Loucy (cell line): ENCODE measurements around the gene CCL28.

Source experiments
- H2AFZ ChIP-seq: fragments of 200-600 bp; sonication (generic); 2 replicates; pipeline ENCODE4 v1.6.0; 2016; ENCODE audit warnings: antibody characterized with exemption, mild to moderate bottlenecking, low read length, moderate library complexity
- H3F3A ChIP-seq: fragments of 200-600 bp; 2 replicates; pipeline ENCODE4 v1.6.0; 2016; ENCODE audit warnings: antibody characterized with exemption, low read depth, mild to moderate bottlenecking
- H3K27me3 ChIP-seq: fragments of 200-600 bp; sonication (generic); 2 replicates; pipeline ENCODE4 v1.6.1; 2014; ENCODE audit warnings: low read length, mild to moderate bottlenecking; ENCODE audit not compliant: insufficient read depth, poor library complexity, severe bottlenecking
- H3K36me3 ChIP-seq: fragments of 200-600 bp; sonication (generic); 2 replicates; pipeline ENCODE4 v1.6.1; 2016; ENCODE audit warnings: low read length; ENCODE audit not compliant: insufficient read depth
- H3K4me1 ChIP-seq: fragments of 200-600 bp; sonication (generic); 2 replicates; pipeline ENCODE4 v1.5.1; 2014; ENCODE audit warnings: low read length, mild to moderate bottlenecking; ENCODE audit not compliant: insufficient read depth, poor library complexity, severe bottlenecking
- H3K4me2 ChIP-seq: fragments of 200-600 bp; sonication (generic); 2 replicates; pipeline ENCODE4 v1.6.0; 2014; ENCODE audit warnings: antibody characterized with exemption, low read length, low read depth, mild to moderate bottlenecking; ENCODE audit not compliant: poor library complexity, severe bottlenecking
- H3K4me3 ChIP-seq: fragments of 200-600 bp; sonication (generic); 2 replicates; pipeline ENCODE4 v1.5.1; 2014; ENCODE audit warnings: low read length, mild to moderate bottlenecking, mixed read lengths; ENCODE audit not compliant: poor library complexity, severe bottlenecking
- H3K79me2 ChIP-seq: fragments of 200-600 bp; sonication (generic); 2 replicates; pipeline ENCODE4 v1.6.1; 2014; ENCODE audit warnings: low read length; ENCODE audit not compliant: insufficient read depth
- H3K9ac ChIP-seq: fragments of 200-600 bp; sonication (generic); 2 replicates; pipeline ENCODE4 v1.6.0; 2014; ENCODE audit warnings: mild to moderate bottlenecking, low read depth, low read length, moderate library complexity; ENCODE audit not compliant: poor library complexity, severe bottlenecking
- H3K9me2 ChIP-seq: fragments of 200-600 bp; sonication (generic); replicated peaks from 2 replicates; pipeline ENCODE4 v1.6.1; 2016; ENCODE audit warnings: low read depth, low read length, mixed read lengths
- H3K9me3 ChIP-seq: fragments of 200-600 bp; sonication (generic); 2 replicates; pipeline ENCODE4 v1.6.1; 2014; ENCODE audit warnings: mild to moderate bottlenecking, antibody characterized with exemption, low read length, low read depth; ENCODE audit not compliant: insufficient read depth
- H4K20me1 ChIP-seq: fragments of 200-600 bp; sonication (generic); 2 replicates; pipeline ENCODE4 v1.6.0; 2014; ENCODE audit warnings: antibody characterized with exemption, low read length, mild to moderate bottlenecking; ENCODE audit not compliant: insufficient read depth, poor library complexity, severe bottlenecking
- EZH2phosphoT487 ChIP-seq: fragments of 200-600 bp; IDR thresholded peaks from 2 replicates; pipeline ENCODE4 v1.6.1; 2018; ENCODE audit warnings: antibody characterized with exemption, mild to moderate bottlenecking, moderate library complexity, borderline replicate concordance
- TF ChIP-seq, protein P1 (sequence below): fragments of 200-600 bp; sonication (generic); conservative IDR thresholded peaks from 2 replicates; pipeline ENCODE4 v1.5.1; 2014; ENCODE audit warnings: mild to moderate bottlenecking, antibody characterized with exemption, low read length

The CCL28 gene

DNA sequence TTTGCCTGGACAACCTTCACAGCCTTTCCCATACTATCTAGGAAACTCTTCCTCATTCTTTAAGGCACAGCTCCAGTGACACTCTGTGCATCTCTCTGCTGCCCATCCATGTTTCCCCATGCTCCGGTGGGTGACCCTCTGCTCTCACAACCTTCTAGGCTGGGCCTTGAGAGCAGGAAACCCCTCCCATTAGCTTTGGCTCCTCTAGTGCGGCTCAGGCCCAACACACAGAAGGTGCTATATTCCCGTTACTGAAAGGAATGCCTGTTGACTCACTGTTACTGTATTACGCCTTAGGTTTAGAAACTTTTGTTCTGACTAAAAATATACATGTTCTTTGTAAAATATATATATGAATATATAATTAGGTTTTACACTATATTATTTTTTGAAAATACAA, 8.1 kb upstream of the CCL28 start:
- Histone ChIP-seq H3K79me2 (no peaks in the 10 kb centered on the region), H3K4me1 (peaks cover 7% of the 10 kb centered on the region), H4K20me1 (no peaks in the 10 kb centered on the region), H3F3A (no peaks in the 10 kb centered on the region), H3K4me3 (no peak overlapping the region), H3K9me2 (no peaks in the 10 kb centered on the region), H3K4me2 (no peak overlapping the region), H3K36me3 (no peaks in the 10 kb centered on the region), H3K27me3 (no peaks in the 10 kb centered on the region), H3K9ac (no peak overlapping the region), H2AFZ (no peak overlapping the region), H3K9me3 (no peaks in the 10 kb centered on the region)
- TF ChIP-seq EZH2phosphoT487 = no peak
- TF ChIP-seq, protein P1, sequence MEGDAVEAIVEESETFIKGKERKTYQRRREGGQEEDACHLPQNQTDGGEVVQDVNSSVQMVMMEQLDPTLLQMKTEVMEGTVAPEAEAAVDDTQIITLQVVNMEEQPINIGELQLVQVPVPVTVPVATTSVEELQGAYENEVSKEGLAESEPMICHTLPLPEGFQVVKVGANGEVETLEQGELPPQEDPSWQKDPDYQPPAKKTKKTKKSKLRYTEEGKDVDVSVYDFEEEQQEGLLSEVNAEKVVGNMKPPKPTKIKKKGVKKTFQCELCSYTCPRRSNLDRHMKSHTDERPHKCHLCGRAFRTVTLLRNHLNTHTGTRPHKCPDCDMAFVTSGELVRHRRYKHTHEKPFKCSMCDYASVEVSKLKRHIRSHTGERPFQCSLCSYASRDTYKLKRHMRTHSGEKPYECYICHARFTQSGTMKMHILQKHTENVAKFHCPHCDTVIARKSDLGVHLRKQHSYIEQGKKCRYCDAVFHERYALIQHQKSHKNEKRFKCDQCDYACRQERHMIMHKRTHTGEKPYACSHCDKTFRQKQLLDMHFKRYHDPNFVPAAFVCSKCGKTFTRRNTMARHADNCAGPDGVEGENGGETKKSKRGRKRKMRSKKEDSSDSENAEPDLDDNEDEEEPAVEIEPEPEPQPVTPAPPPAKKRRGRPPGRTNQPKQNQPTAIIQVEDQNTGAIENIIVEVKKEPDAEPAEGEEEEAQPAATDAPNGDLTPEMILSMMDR = no peak

DNA sequence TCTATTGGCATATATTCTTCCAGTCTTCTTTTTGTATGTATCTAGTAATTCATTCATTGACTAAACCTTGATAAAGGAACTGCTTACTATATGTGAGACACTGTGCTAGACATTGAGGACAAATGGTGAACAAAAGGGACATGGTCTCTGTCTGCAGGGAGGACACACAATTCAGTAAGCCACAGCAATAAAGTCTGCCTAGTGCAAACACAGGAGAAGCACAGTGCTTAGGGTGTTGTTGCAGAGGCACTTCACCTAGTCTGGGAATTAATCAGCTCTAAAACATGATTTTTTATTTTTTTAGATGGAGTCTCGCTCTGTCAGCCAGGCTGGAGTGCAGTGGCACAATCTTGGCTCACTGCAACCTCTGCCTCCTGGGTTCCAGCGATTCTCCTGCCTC, 6.4 kb upstream of the CCL28 start:
- no peaks in the 10 kb centered on the region for H4K20me1 ChIP-seq
- no peaks in the 10 kb centered on the region for H3K9me2 ChIP-seq
- H3F3A ChIP-seq = no peaks in the 10 kb centered on the region
- H3K9ac ChIP-seq = no peak overlapping the region
- H3K4me1 ChIP-seq = peaks cover 7% of the 10 kb centered on the region
- no peak for TF ChIP-seq EZH2phosphoT487
- TF ChIP-seq, protein P1 = no peak
- H3K4me2 ChIP-seq = no peak overlapping the region
- no peaks in the 10 kb centered on the region for H3K27me3 ChIP-seq
- no peak overlapping the region for H3K4me3 ChIP-seq
- H2AFZ ChIP-seq = no peak overlapping the region
- no peaks in the 10 kb centered on the region for H3K79me2 ChIP-seq
- H3K36me3 ChIP-seq = no peaks in the 10 kb centered on the region
- no peaks in the 10 kb centered on the region for H3K9me3 ChIP-seq

DNA sequence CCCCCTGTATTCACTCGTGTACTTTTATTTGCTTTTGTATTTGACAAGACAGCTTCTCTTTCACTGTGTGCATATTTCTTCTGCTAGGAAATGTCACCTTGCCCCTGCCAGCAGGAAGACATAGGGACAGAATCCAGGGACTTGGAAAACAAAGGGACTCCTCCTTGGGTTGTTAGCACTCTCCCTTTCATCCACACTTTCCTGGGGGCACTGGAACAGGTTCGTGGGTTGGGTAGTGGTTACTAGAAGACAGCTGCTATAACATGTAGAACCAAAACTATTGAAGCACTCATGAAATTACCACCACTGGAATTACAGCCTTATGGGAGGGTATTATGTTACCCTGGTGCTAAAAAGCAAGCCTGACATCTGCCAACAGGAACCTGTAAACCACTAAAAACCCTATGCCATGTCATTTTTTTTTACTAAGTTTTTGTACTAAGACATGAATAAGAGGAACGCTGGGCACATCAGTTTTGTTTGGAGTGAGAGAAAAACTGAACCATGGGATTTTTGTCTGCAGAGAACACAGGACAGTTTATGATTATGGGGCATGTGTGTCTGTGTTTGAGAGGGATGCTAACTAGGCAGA, 4.7 kb upstream of the CCL28 start:
- Histone ChIP-seq H3K36me3 (no peaks in the 10 kb centered on the region), H3K27me3 (no peaks in the 10 kb centered on the region), H4K20me1 (no peaks in the 10 kb centered on the region), H3K79me2 (no peaks in the 10 kb centered on the region), H3K9ac (no peak overlapping the region), H2AFZ (no peak overlapping the region), H3K4me3 (no peak overlapping the region), H3K4me2 (no peak overlapping the region), H3K9me2 (no peaks in the 10 kb centered on the region), H3K9me3 (no peaks in the 10 kb centered on the region), H3F3A (no peaks in the 10 kb centered on the region), H3K4me1 (peaks cover 7% of the 10 kb centered on the region)
- TF ChIP-seq EZH2phosphoT487 = no peak
- TF ChIP-seq, protein P1 = no peak
